ENCODE data around the gene FILIP1.

GRCh38 chr6:75377386-75377785, 116.2 kb downstream of the FILIP1 start:
- TF ChIP-seq SOX15 (CRISPR knock-in tag; IDR thresholded peaks at IDR 0.05) (no peak), CTCF (IDR thresholded peaks at IDR 0.05) (no peak), ZNF512 (CRISPR knock-in tag; IDR thresholded peaks at IDR 0.05; ENCODE audit: borderline replicate concordance) (no peak), SP1 (CRISPR knock-in tag; conservative IDR thresholded peaks at IDR 0.05) (no peak), IRF1 (CRISPR knock-in tag; IDR thresholded peaks at IDR 0.05) (no peak), ZNF232 (CRISPR knock-in tag; IDR thresholded peaks at IDR 0.05) (no peak), AR (CRISPR knock-in tag; IDR thresholded peaks at IDR 0.05) (no peak), HMGXB4 (CRISPR knock-in tag; IDR thresholded peaks at IDR 0.05) (no peak), MAX (CRISPR knock-in tag; IDR thresholded peaks at IDR 0.05) (no peak), NR2C2 (CRISPR knock-in tag; IDR thresholded peaks at IDR 0.05) (no peak), ZNF263 (CRISPR knock-in tag; IDR thresholded peaks at IDR 0.05; ENCODE audit: low read depth) (no peak), ESRRA (CRISPR knock-in tag; IDR thresholded peaks at IDR 0.05; ENCODE audit: borderline replicate concordance) (no peak), ELF4 (CRISPR knock-in tag; IDR thresholded peaks at IDR 0.05; ENCODE audit: low read depth) (no peak), ZMAT4 (CRISPR knock-in tag; IDR thresholded peaks at IDR 0.05) (no peak)
